SK-N-SH treated with all-trans-retinoic acid at 6 μM for 48 hours (cell line): ENCODE data around the gene PALD1.
A peak's percentile ranks its signal among the peaks of the same experiment; 100 is the strongest.

Experiments used
- ATAC-seq: fragments of 200-7000 bp; cut with Tn5 transposase; 3 replicates; pipeline ENCODE4 v1.9.1; 2020; ENCODE audit warnings: mild to moderate bottlenecking, moderate library complexity
- ARNTL ChIP-seq: fragments of 450-650 bp; formaldehyde crosslinking; IDR thresholded peaks from 2 replicates; pipeline ENCODE4 v1.5.0; 2020; ENCODE audit warnings: low read depth, mild to moderate bottlenecking, moderate library complexity, borderline replicate concordance
- CREB5 ChIP-seq: fragments of 250-450 bp; sonication (Bioruptor Pico); IDR thresholded peaks from 2 replicates; pipeline ENCODE4 v1.5.1; 2020; ENCODE audit warnings: low read depth, mild to moderate bottlenecking, moderate library complexity
- CSDC2 ChIP-seq: fragments of 250-450 bp; sonication (Bioruptor Pico); IDR thresholded peaks from 2 replicates; pipeline ENCODE4 v1.5.0; 2020; ENCODE audit warnings: mild to moderate bottlenecking, moderate library complexity
- ESRRG ChIP-seq: fragments of 250-450 bp; sonication (Bioruptor Pico); IDR thresholded peaks from 2 replicates; pipeline ENCODE4 v1.6.1; 2021; ENCODE audit warnings: mild to moderate bottlenecking
- OSR1 ChIP-seq: fragments of 250-450 bp; sonication (Bioruptor Pico); IDR thresholded peaks from 2 replicates; pipeline ENCODE4 v1.8.0; 2022; ENCODE audit warnings: moderate library complexity, mild to moderate bottlenecking, inconsistent platforms
- PATZ1 ChIP-seq: fragments of 250-450 bp; sonication (Bioruptor Pico); IDR thresholded peaks from 2 replicates; pipeline ENCODE4 v1.8.0; 2020; ENCODE audit warnings: mild to moderate bottlenecking, moderate library complexity, borderline replicate concordance
- POU6F1 ChIP-seq: fragments of 250-450 bp; sonication (Bioruptor Pico); IDR thresholded peaks from 2 replicates; pipeline ENCODE4 v1.8.0; 2021; ENCODE audit warnings: low read depth, mild to moderate bottlenecking, moderate library complexity, borderline replicate concordance
- PPARA ChIP-seq: fragments of 250-450 bp; sonication (Bioruptor Pico); IDR thresholded peaks from 2 replicates; pipeline ENCODE4 v1.5.0; 2020; ENCODE audit warnings: mild to moderate bottlenecking, borderline replicate concordance
- RARB ChIP-seq: fragments of 250-450 bp; sonication (Bioruptor Pico); IDR thresholded peaks from 2 replicates; pipeline ENCODE4 v1.8.0; 2021; ENCODE audit warnings: mild to moderate bottlenecking, moderate library complexity
- SNAI2 ChIP-seq: fragments of 250-450 bp; sonication (Bioruptor Pico); IDR thresholded peaks from 2 replicates; pipeline ENCODE4 v1.5.0; 2020; ENCODE audit warnings: mild to moderate bottlenecking, moderate library complexity
- ZC3H10 ChIP-seq: fragments of 250-450 bp; sonication (Bioruptor Pico); IDR thresholded peaks from 2 replicates; pipeline ENCODE4 v1.5.1; 2021; ENCODE audit warnings: mild to moderate bottlenecking, moderate library complexity
- ZFP3 ChIP-seq: fragments of 250-450 bp; sonication (Bioruptor Pico); IDR thresholded peaks from 2 replicates; pipeline ENCODE4 v1.5.0; 2020; ENCODE audit warnings: mild to moderate bottlenecking, moderate library complexity
- ZNF565 ChIP-seq: fragments of 450-650 bp; formaldehyde crosslinking; conservative IDR thresholded peaks from 2 replicates; pipeline ENCODE4 v1.5.0; 2020; ENCODE audit warnings: low read depth, mild to moderate bottlenecking, moderate library complexity
- ZNF70 ChIP-seq: fragments of 450-650 bp; formaldehyde crosslinking; IDR thresholded peaks from 2 replicates; pipeline ENCODE4 v1.5.0; 2020; ENCODE audit warnings: mild to moderate bottlenecking, moderate library complexity
- ZNF8 ChIP-seq: fragments of 450-650 bp; formaldehyde crosslinking; IDR thresholded peaks from 2 replicates; pipeline ENCODE4 v1.5.0; 2020; ENCODE audit warnings: mild to moderate bottlenecking, moderate library complexity
- TF ChIP-seq, protein P1 (sequence below): fragments of 250-450 bp; sonication (Bioruptor Pico); IDR thresholded peaks from 2 replicates; pipeline ENCODE4 v1.5.0; 2020; ENCODE audit warnings: mild to moderate bottlenecking, moderate library complexity
- TF ChIP-seq, protein P2 (sequence below): fragments of 250-450 bp; sonication (Bioruptor Pico); IDR thresholded peaks from 2 replicates; pipeline ENCODE4 v1.5.1; 2021; ENCODE audit warnings: mild to moderate bottlenecking, moderate library complexity

The PALD1 gene

DNA sequence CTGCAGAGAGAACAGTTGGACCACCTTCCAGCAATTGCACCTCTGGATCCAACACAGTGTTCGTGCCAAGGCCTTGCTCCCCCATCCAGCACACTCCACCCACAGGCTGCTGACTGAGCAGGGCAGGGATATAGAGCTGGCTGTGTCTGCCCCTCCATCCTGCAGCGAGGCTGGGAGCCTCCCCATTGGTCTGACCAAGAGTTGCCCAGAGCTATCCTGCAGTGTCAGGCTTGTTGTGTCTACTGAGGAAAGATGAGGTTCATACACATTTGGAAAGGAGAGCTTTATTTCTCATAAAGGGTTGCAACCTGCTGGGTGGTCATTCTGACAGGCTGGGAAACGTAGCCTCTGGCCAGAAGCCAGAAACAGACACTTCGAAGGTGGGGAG lies 96.9 kb downstream of the PALD1 start:
- ATAC-seq = peak; percentile 30; the same call in 1 of the 3 replicates
- TF ChIP-seq, protein P1, sequence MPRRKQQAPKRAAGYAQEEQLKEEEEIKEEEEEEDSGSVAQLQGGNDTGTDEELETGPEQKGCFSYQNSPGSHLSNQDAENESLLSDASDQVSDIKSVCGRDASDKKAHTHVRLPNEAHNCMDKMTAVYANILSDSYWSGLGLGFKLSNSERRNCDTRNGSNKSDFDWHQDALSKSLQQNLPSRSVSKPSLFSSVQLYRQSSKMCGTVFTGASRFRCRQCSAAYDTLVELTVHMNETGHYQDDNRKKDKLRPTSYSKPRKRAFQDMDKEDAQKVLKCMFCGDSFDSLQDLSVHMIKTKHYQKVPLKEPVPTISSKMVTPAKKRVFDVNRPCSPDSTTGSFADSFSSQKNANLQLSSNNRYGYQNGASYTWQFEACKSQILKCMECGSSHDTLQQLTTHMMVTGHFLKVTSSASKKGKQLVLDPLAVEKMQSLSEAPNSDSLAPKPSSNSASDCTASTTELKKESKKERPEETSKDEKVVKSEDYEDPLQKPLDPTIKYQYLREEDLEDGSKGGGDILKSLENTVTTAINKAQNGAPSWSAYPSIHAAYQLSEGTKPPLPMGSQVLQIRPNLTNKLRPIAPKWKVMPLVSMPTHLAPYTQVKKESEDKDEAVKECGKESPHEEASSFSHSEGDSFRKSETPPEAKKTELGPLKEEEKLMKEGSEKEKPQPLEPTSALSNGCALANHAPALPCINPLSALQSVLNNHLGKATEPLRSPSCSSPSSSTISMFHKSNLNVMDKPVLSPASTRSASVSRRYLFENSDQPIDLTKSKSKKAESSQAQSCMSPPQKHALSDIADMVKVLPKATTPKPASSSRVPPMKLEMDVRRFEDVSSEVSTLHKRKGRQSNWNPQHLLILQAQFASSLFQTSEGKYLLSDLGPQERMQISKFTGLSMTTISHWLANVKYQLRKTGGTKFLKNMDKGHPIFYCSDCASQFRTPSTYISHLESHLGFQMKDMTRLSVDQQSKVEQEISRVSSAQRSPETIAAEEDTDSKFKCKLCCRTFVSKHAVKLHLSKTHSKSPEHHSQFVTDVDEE (CRISPR knock-in tag) = no peak
- TF ChIP-seq SNAI2 (CRISPR knock-in tag) = no peak
- no peak for TF ChIP-seq ARNTL (CRISPR knock-in tag)
- no peak for TF ChIP-seq ZNF8 (CRISPR knock-in tag)
- TF ChIP-seq, all 23 proteins: peak for 0

GRCh38 chr10:70575874-70576802 lies 97.6 kb downstream of the PALD1 start:
- ATAC-seq = peak; percentile 49
- TF ChIP-seq, protein P1 (CRISPR knock-in tag) = no peak
- TF ChIP-seq ZNF70 (CRISPR knock-in tag) = no peak
- TF ChIP-seq ZFP3 (CRISPR knock-in tag) = no peak
- TF ChIP-seq ZNF565 (CRISPR knock-in tag) = no peak

GRCh38 chr10:70576803-70577517 lies 98.4 kb downstream of the PALD1 start:
- TF ChIP-seq, protein P1 (CRISPR knock-in tag) = no peak
- no peak for TF ChIP-seq ZC3H10 (CRISPR knock-in tag)
- TF ChIP-seq POU6F1 (CRISPR knock-in tag) = no peak
- no peak for TF ChIP-seq CSDC2 (CRISPR knock-in tag)
- no peak for TF ChIP-seq ZNF8 (CRISPR knock-in tag)
- no peak for TF ChIP-seq OSR1 (CRISPR knock-in tag)
- no peak for TF ChIP-seq PATZ1 (CRISPR knock-in tag)
- no peak for TF ChIP-seq CREB5 (CRISPR knock-in tag)
- TF ChIP-seq ZNF70 (CRISPR knock-in tag) = no peak
- TF ChIP-seq SNAI2 (CRISPR knock-in tag) = no peak
- no peak for TF ChIP-seq ARNTL (CRISPR knock-in tag)
- TF ChIP-seq ZFP3 (CRISPR knock-in tag) = no peak
- TF ChIP-seq RARB (CRISPR knock-in tag) = no peak
- TF ChIP-seq, protein P2, sequence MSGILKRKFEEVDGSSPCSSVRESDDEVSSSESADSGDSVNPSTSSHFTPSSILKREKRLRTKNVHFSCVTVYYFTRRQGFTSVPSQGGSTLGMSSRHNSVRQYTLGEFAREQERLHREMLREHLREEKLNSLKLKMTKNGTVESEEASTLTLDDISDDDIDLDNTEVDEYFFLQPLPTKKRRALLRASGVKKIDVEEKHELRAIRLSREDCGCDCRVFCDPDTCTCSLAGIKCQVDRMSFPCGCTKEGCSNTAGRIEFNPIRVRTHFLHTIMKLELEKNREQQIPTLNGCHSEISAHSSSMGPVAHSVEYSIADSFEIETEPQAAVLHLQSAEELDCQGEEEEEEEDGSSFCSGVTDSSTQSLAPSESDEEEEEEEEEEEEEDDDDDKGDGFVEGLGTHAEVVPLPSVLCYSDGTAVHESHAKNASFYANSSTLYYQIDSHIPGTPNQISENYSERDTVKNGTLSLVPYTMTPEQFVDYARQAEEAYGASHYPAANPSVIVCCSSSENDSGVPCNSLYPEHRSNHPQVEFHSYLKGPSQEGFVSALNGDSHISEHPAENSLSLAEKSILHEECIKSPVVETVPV (CRISPR knock-in tag) = no peak
- no peak for TF ChIP-seq PPARA
- TF ChIP-seq ESRRG = no peak
- ATAC-seq = peak; percentile 64
